Measurements from ENCODE around the gene LCA5. TPM values are rescaled to one million over a fixed set of nuclear protein-coding genes. Genes with fewer than 3 reads are reported as not detected.
A peak's percentile ranks its signal among the peaks of the same experiment; 100 is the strongest.

Gene LCA5
- total and polyA plus RNA-seq, 8 donors = 1.3 to 7.9 (median 2.6) TPM

GRCh38 chr6:79564636-79565035 is 27.4 kb upstream of the LCA5 start:
- H3K27me3 ChIP-seq = no peaks in the 10 kb centered on the region
- H3K36me3 ChIP-seq = no peaks in the 10 kb centered on the region
- intact Hi-C loops (cut with DNase I) = no loop called here
- WGBS, 2 donors = 60 to 63% methylated on average over 2 of the region's 2 CpGs
- peaks cover 0 to 8% (median 7%) of the 10 kb centered on the region in 3 donors for H3K4me1 ChIP-seq
- ATAC-seq = no peak
- no peaks in the 10 kb centered on the region for H3K9me3 ChIP-seq
- H3K27ac ChIP-seq = peak overlapping the region in 2 of 4 donors; percentile 17 to 26
- H3K4me3 ChIP-seq = no peak overlapping the region
- DNase-seq = no peak
- TF ChIP-seq CTCF (IDR thresholded peaks at IDR 0.05) = no peak
- no peak for FAIRE-seq

DNA sequence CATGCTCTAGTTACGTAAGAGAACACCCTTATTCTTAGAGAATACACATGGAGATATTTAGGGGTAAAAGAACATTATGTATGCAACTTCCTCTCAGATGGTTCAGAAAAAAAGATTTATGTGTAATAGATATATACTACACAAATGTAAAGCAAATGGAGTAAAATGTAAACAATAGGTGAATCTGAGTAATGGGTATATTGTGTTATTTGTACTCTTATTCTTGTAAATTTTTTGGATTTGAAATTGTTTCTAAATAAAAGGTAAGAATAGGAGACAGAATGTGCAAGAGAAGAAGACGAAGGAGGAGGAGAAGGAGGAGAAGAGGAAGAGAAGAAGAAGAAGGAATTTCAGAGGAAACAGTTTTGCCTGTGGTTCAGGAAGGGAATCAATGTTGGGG is 22.5 kb upstream of the LCA5 start:
- ATAC-seq (no peak), FAIRE-seq (no peak), DNase-seq (no peak)
- H3K27ac ChIP-seq = no peak overlapping the region
- no peak for TF ChIP-seq CTCF (IDR thresholded peaks at IDR 0.05)
- intact Hi-C loops (cut with DNase I) = no loop called here
- no peaks in the 10 kb centered on the region for H3K27me3 ChIP-seq
- H3K4me3 ChIP-seq = no peak overlapping the region
- 96 to 98% methylated on average over 2 of the region's 2 CpGs for WGBS, 2 donors
- no peaks in the 10 kb centered on the region for H3K36me3 ChIP-seq
- no peaks in the 10 kb centered on the region for H3K9me3 ChIP-seq
- no peaks in the 10 kb centered on the region for H3K4me1 ChIP-seq

DNA sequence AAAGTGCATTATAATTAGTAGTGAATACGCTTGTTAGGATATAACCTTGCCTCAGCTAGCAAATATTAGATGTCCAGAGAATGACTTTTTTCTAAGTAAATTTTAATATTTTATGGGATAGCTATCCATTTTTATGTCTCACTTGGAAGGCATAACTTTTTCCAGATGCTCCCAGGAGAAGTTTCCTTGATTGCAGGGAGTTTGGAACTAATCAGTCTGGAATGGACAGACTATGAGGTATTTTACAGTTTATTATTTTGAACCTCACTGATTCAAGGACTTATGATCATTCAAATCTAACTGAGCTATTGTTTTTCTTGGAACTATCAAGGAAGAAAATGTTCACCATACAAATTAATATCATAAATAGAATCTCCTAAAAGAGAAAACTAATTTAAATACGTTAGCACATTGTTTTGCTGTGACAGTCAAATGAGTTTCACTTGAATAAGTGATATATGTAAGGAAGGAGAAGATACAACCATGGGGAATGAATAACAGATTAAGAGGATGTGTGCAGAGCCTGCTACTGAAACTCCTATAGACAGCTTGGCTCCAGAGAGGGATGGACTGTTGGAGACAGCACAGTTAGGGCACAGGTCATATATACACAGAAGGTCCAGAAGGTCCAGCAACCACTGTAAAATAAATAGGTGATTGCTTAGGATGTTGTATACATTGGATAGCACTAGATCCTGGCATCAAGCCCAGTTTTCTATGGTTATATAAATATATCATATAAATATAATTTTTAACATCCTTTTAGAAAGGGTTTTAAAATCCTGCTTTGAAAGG is 20.6 kb upstream of the LCA5 start:
- TF ChIP-seq CTCF (IDR thresholded peaks at IDR 0.05) = no peak
- no peaks in the 10 kb centered on the region for H3K4me1 ChIP-seq
- H3K36me3 ChIP-seq = no peaks in the 10 kb centered on the region
- ATAC-seq (no peak), FAIRE-seq (no peak), DNase-seq (no peak)
- no peaks in the 10 kb centered on the region for H3K9me3 ChIP-seq
- intact Hi-C loops (cut with DNase I) = no loop called here
- 93 to 98% methylated on average over 2 of the region's 2 CpGs for WGBS, 2 donors
- H3K27me3 ChIP-seq = no peaks in the 10 kb centered on the region
- no peak overlapping the region for H3K4me3 ChIP-seq
- H3K27ac ChIP-seq = no peak overlapping the region

GRCh38 chr6:79554305-79554704 is 17.1 kb upstream of the LCA5 start:
- H3K9me3 ChIP-seq = no peaks in the 10 kb centered on the region
- H3K27me3 ChIP-seq = no peaks in the 10 kb centered on the region
- no peak for ATAC-seq
- no peak for FAIRE-seq
- H3K27ac ChIP-seq = no peak overlapping the region
- no peaks in the 10 kb centered on the region for H3K36me3 ChIP-seq
- H3K4me3 ChIP-seq = no peak overlapping the region
- no peak for TF ChIP-seq CTCF (IDR thresholded peaks at IDR 0.05)
- no peaks in the 10 kb centered on the region for H3K4me1 ChIP-seq
- intact Hi-C loops (cut with DNase I) = no loop called here
- DNase-seq = no peak

DNA sequence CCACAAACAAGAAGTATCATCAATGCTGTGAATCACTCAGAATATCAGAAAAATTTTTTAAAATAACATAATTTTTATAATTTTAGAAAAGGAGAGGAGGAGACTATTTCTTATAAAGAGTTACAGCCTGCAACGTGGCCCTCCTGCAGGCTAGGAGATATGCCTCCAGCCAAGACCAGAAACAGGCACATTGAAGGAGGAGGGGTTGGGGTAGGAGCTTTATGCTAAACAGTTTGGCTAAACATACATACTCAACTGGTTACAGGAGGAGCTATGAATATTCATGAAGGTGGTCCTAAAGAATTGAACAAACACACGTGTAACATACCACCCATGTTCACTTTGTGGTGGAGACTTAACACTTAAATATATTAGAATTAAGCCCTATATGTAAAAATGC is 14.2 kb upstream of the LCA5 start:
- Histone ChIP-seq H3K27ac (no peak overlapping the region), H3K9me3 (no peaks in the 10 kb centered on the region), H3K4me3 (no peak overlapping the region), H3K36me3 (no peaks in the 10 kb centered on the region), H3K4me1 (no peaks in the 10 kb centered on the region), H3K27me3 (no peaks in the 10 kb centered on the region)
- intact Hi-C loops (cut with DNase I) = no loop called here
- no peak for DNase-seq
- no peak for TF ChIP-seq CTCF (IDR thresholded peaks at IDR 0.05)
- ATAC-seq = no peak
- WGBS, 2 donors = 89 to 96% methylated on average over 2 of the region's 2 CpGs
- no peak for FAIRE-seq

Data from pancreas (tissue), 10 donors.